ENCODE data around the gene JMJD1C. TPM values are rescaled to one million over a fixed set of nuclear protein-coding genes. Genes with fewer than 3 reads are reported as not detected.

Gene JMJD1C
- total RNA-seq, 2 experiments from 2014 or later = 389 to 399 TPM

- intact Hi-C loops (cut with DNase I, micrococcal nuclease) = loop anchor here in 1 of 2 experiments (10.0 kb wide), 1 partner anchor 150 kb away; no protein-coding TSS in a partner anchor
- CTCF ChIA-PET = no interaction called here
- H3K36me3 ChIP-seq (ENCODE audit: insufficient read depth, low read length) = no peaks in the 10 kb centered on the region
- no peak overlapping the region for H3K4me3 ChIP-seq (ENCODE audit: low read length)
- Mint-ChIP-seq H3K36me3 (ENCODE audit: low read depth) (no peaks in the 10 kb centered on the region), H3K27me3 (no peaks in the 10 kb centered on the region), H3K4me3 (no peak overlapping the region), H3K4me1 (ENCODE audit: low read depth) (peaks cover 42% of the 10 kb centered on the region), H3K9me3 (no peaks in the 10 kb centered on the region), H3K27ac (no peak overlapping the region)
- DNase-seq = no peak
- ATAC-seq (ENCODE audit: poor library complexity) = no peak
- POLR2A ChIA-PET = no interaction called here
- TF ChIP-seq CTCF (IDR thresholded peaks at IDR 0.05) = no peak
- H3K27me3 ChIP-seq (ENCODE audit: control insufficient read depth in 1 of 2, insufficient read depth in 2 of 2, low read length in 2 of 2) = no peaks in the 10 kb centered on the region
- peaks cover 4% of the 10 kb centered on the region for H3K4me1 ChIP-seq (ENCODE audit: insufficient read depth, low read length)
- H3K9me3 ChIP-seq (ENCODE audit: control insufficient read depth in 1 of 2, insufficient read depth in 1 of 2, low read length in 2 of 2) = peaks cover 0 to 4% of the 10 kb centered on the region in 2 experiments
- no peak overlapping the region for H3K27ac ChIP-seq (ENCODE audit: low read depth in 1 of 2, low read length in 2 of 2)
Observed at GRCh38 chr10:63474488-63474887, 8.7 kb upstream of the JMJD1C start.

GRCh38 chr10:63470928-63471327 lies 5.2 kb upstream of the JMJD1C start:
- H3K27me3 ChIP-seq (ENCODE audit: control insufficient read depth in 1 of 2, insufficient read depth in 2 of 2, low read length in 2 of 2) = no peaks in the 10 kb centered on the region
- TF ChIP-seq CTCF (IDR thresholded peaks at IDR 0.05) = no peak
- Mint-ChIP-seq H3K4me1 (ENCODE audit: low read depth) (peaks cover 45% of the 10 kb centered on the region), H3K4me3 (no peak overlapping the region), H3K27me3 (no peaks in the 10 kb centered on the region), H3K9me3 (no peaks in the 10 kb centered on the region), H3K36me3 (ENCODE audit: low read depth) (peaks cover 9% of the 10 kb centered on the region), H3K27ac (no peak overlapping the region)
- POLR2A ChIA-PET = no interaction called here
- no peak overlapping the region for H3K4me3 ChIP-seq (ENCODE audit: low read length)
- intact Hi-C loops (cut with DNase I, micrococcal nuclease) = loop anchor here in 1 of 2 experiments (10.0 kb wide), 1 partner anchor 154 kb away; no protein-coding TSS in a partner anchor
- no peaks in the 10 kb centered on the region for H3K9me3 ChIP-seq (ENCODE audit: control insufficient read depth in 1 of 2, insufficient read depth in 1 of 2, low read length in 2 of 2)
- DNase-seq (no peak), ATAC-seq (ENCODE audit: poor library complexity) (no peak)
- H3K27ac ChIP-seq (ENCODE audit: low read depth in 1 of 2, low read length in 2 of 2) = no peak overlapping the region
- H3K36me3 ChIP-seq (ENCODE audit: insufficient read depth, low read length) = no peaks in the 10 kb centered on the region
- H3K4me1 ChIP-seq (ENCODE audit: insufficient read depth, low read length) = peaks cover 6% of the 10 kb centered on the region
- CTCF ChIA-PET = interaction anchor here (0.8 kb wide), 1 partner anchor 204 kb away, joined by 3 read pairs; no protein-coding TSS in a partner anchor

GRCh38 chr10:63468947-63469346 lies 3.2 kb upstream of the JMJD1C start:
- TF ChIP-seq CTCF (IDR thresholded peaks at IDR 0.05) = no peak
- Mint-ChIP-seq H3K4me1 (ENCODE audit: low read depth) (peaks cover 49% of the 10 kb centered on the region), H3K4me3 (no peak overlapping the region), H3K9me3 (no peaks in the 10 kb centered on the region), H3K27ac (no peak overlapping the region), H3K36me3 (ENCODE audit: low read depth) (peaks cover 20% of the 10 kb centered on the region), H3K27me3 (no peaks in the 10 kb centered on the region)
- ATAC-seq (ENCODE audit: poor library complexity) (no peak), DNase-seq (no peak)
- Histone ChIP-seq H3K4me3 (ENCODE audit: low read length) (no peak overlapping the region), H3K27me3 (ENCODE audit: control insufficient read depth in 1 of 2, insufficient read depth in 2 of 2, low read length in 2 of 2) (no peaks in the 10 kb centered on the region), H3K27ac (ENCODE audit: low read depth in 1 of 2, low read length in 2 of 2) (no peak overlapping the region), H3K36me3 (ENCODE audit: insufficient read depth, low read length) (no peaks in the 10 kb centered on the region), H3K4me1 (ENCODE audit: insufficient read depth, low read length) (peaks cover 6% of the 10 kb centered on the region), H3K9me3 (ENCODE audit: control insufficient read depth in 1 of 2, insufficient read depth in 1 of 2, low read length in 2 of 2) (no peaks in the 10 kb centered on the region)
- POLR2A ChIA-PET = no interaction called here
- CTCF ChIA-PET = interaction anchor here (0.7 kb wide), 1 partner anchor 9 kb away, joined by 3 read pairs; no protein-coding TSS in a partner anchor
- intact Hi-C loops (cut with DNase I, micrococcal nuclease) = loop anchor here (5.0 kb wide), 3 partner anchors 48 to 252 kb away; no protein-coding TSS in a partner anchor

Data from CD4-positive, alpha-beta T cell (primary cell).